ENCODE measurements around the gene CMIP. TPM values are rescaled to one million over a fixed set of nuclear protein-coding genes. Genes with fewer than 3 reads are reported as not detected.

The CMIP gene
- total and polyA plus RNA-seq, 7 donors = 1.4 to 8.9 (median 4.1) TPM

- TF ChIP-seq CTCF (IDR thresholded peaks at IDR 0.05) = no peak
- WGBS, 3 donors = 34 to 72% (median 34%) methylated on average over 2 of the region's 2 CpGs
- no peak overlapping the region for H3K4me3 ChIP-seq
- DNase-seq (no peak), ATAC-seq (no peak)
- H3K4me1 ChIP-seq = no peaks in the 10 kb centered on the region
- no peaks in the 10 kb centered on the region for H3K36me3 ChIP-seq (ENCODE audit: insufficient read depth in 1 of 2, low read depth in 1 of 2)
- intact Hi-C loops (cut with DNase I) = no loop called here
- no peaks in the 10 kb centered on the region for H3K9me3 ChIP-seq
- peaks cover 0 to 1% (median 0%) of the 10 kb centered on the region in 3 donors for H3K27me3 ChIP-seq (ENCODE audit: insufficient read depth in 3 of 3, low read length in 2 of 3)
- H3K27ac ChIP-seq = no peak overlapping the region
These were observed 313.8 kb downstream of the CMIP start for GRCh38 chr16:81758376-81758775.

Other genes starting within 250 kb of the CMIP start
- not detected for gene BCO1, start 206.1 kb upstream of the CMIP start, total RNA-seq
- gene BCO1, start 206.1 kb upstream of the CMIP start, polyA plus RNA-seq = under 1 TPM in 2 of 3 donors, not detected in 1; 0.10 TPM
- 1 to 10 TPM; 5.5 to 8.3 (median 7.2) TPM for gene GAN, start 129.8 kb upstream of the CMIP start, total RNA-seq
- 1 to 10 TPM; 1.0 to 2.3 (median 2.3) TPM for gene GAN, start 129.8 kb upstream of the CMIP start, polyA plus RNA-seq